AG04450 (cell line): Measurements from ENCODE around the gene PPP2CA. TPM values are rescaled to one million over a fixed set of nuclear protein-coding genes. Genes with fewer than 3 reads are reported as not detected.

Source experiments
- CTCF ChIA-PET: fragments of 300-600, 350-600 bp; formaldehyde crosslinking; extraction: SDS; loops from one replicate; lab custom pipeline; 2022; ENCODE audit warnings: antibody characterized with exemption, inconsistent platforms; lab: Charles Lee
- POLR2A ChIA-PET: fragments of 350-600 bp; formaldehyde crosslinking; extraction: SDS; loops from one replicate; lab custom pipeline; 2021; ENCODE audit warnings: antibody characterized with exemption, inconsistent platforms; lab: Yijun Ruan, JAX
- DNase-seq: peaks from one replicate; pipeline ENCODE4 v3.0.0-alpha.2; 2011; ENCODE audit warnings: low read depth, low spot score
- H3K27ac ChIP-seq: one replicate; pipeline ENCODE4 v1.5.1; 2012; ENCODE audit warnings: low read depth, low read length, control low read depth
- H3K27me3 ChIP-seq: one replicate; pipeline ENCODE4 v1.6.0; 2012; ENCODE audit warnings: low read length; ENCODE audit not compliant: control insufficient read depth, insufficient read depth
- H3K4me3 ChIP-seq: 2 replicates; pipeline ENCODE4 v1.5.1; 2011; ENCODE audit warnings: mild to moderate bottlenecking, low read depth, low read length, control low read depth
- H3K9me3 ChIP-seq: 2 replicates; pipeline ENCODE4 v1.5.1; 2012; ENCODE audit warnings: low read length; ENCODE audit not compliant: control insufficient read depth, insufficient read depth
- CTCF ChIP-seq: IDR thresholded peaks from 2 replicates; pipeline ENCODE4 v1.5.1; 2011; ENCODE audit warnings: low read depth, low read length, control low read depth, inconsistent platforms
- polyA plus RNA-seq: library from polyadenylated mRNA; depleted of rRNA; stranded (reverse); fragments of >200 nt; gene quantifications from 2 replicates; pipeline ENCODE4 v1.2.3, GENCODE V29; 2011

PPP2CA gene
- polyA plus RNA-seq, 1 experiment: 252 TPM

- no peak for TF ChIP-seq CTCF
- peak within 1 kb of the TSS; percentile 97 for H3K27ac ChIP-seq
- peak; percentile 48 for DNase-seq
- peak within 1 kb of the TSS; percentile 90 for H3K4me3 ChIP-seq
- H3K9me3 ChIP-seq: no peaks in the 10 kb centered on the region; the same call in 1 of the 2 replicates
- ChIA-PET POLR2A (interaction anchor here (0.6 to 2.8 kb wide), 35 partner anchors 8 to 482 kb away, joined by 3 to 34 read pairs (median 5); partner anchors contain the start of genes PPP2CA and UBE2B), CTCF (interaction anchor here (1.9 to 4.0 kb wide), 2 partner anchors 113 to 137 kb away, joined by 7 to 14 read pairs; no protein-coding TSS in a partner anchor)
- H3K27me3 ChIP-seq: no peaks in the 10 kb centered on the region
Measured at GRCh38 chr5:134176511-134177368, 49.1 kb downstream of the PPP2CA start, which contains the start of gene SKP1. TSS of gene SKP1 (minus strand) at chr5:134176950. CDS start at chr5:134174022, 2,928 bp downstream.

GRCh38 chr5:134175921-134176510 lies 49.9 kb downstream of the PPP2CA start:
- CTCF ChIA-PET: interaction anchor here (0.5 to 4.0 kb wide), 3 partner anchors 113 to 696 kb away, joined by 3 to 14 read pairs (median 7); no protein-coding TSS in a partner anchor

GRCh38 chr5:134174841-134175839 lies 50.7 kb downstream of the PPP2CA start:
- POLR2A ChIA-PET: interaction anchor here (1.2 to 2.8 kb wide), 8 partner anchors 16 to 197 kb away, joined by 4 to 34 read pairs (median 9); partner anchors contain the start of genes PPP2CA and UBE2B
- no peak for TF ChIP-seq CTCF
- Histone ChIP-seq H3K27ac (peak overlapping the region; percentile 97), H3K27me3 (no peaks in the 10 kb centered on the region), H3K9me3 (no peaks in the 10 kb centered on the region; the same call in 1 of the 2 replicates), H3K4me3 (peak overlapping the region; percentile 90)
- CTCF ChIA-PET: interaction anchor here (0.5 to 4.0 kb wide), 5 partner anchors 9 to 697 kb away, joined by 3 to 14 read pairs (median 3); no protein-coding TSS in a partner anchor
- no peak for DNase-seq

More at GRCh38 chr5:134175921-134176510, 49.9 kb downstream of the PPP2CA start:
- no peak for TF ChIP-seq CTCF
- no peak for DNase-seq
- Histone ChIP-seq H3K9me3 (no peaks in the 10 kb centered on the region; the same call in 1 of the 2 replicates), H3K27me3 (no peaks in the 10 kb centered on the region), H3K4me3 (peak overlapping the region; percentile 90), H3K27ac (peak overlapping the region; percentile 97)
- POLR2A ChIA-PET: interaction anchor here (0.6 to 2.8 kb wide), 29 partner anchors 8 to 482 kb away, joined by 3 to 34 read pairs (median 6); partner anchors contain the start of genes PPP2CA and UBE2B

- no peak for TF ChIP-seq CTCF
- ChIA-PET POLR2A (no interaction called here), CTCF (interaction anchor here (0.6 to 4.3 kb wide), 3 partner anchors 12 to 447 kb away, joined by 3 to 17 read pairs (median 3); no protein-coding TSS in a partner anchor)
- no peak overlapping the region for H3K27ac ChIP-seq
- no peaks in the 10 kb centered on the region; the same call in 1 of the 2 replicates for H3K9me3 ChIP-seq
- DNase-seq: no peak
- H3K4me3 ChIP-seq: no peak overlapping the region
- no peaks in the 10 kb centered on the region for H3K27me3 ChIP-seq
Measured at GRCh38 chr5:134171972-134172371, 53.9 kb downstream of the PPP2CA start.
